ENCODE measurements around the gene ETFDH.
"Not testable (repeated sequence)": the region's sequence is repeated elsewhere in the genome, so short reads cannot be mapped to it uniquely, and the experiment has no call there.

Gene ETFDH

DNA sequence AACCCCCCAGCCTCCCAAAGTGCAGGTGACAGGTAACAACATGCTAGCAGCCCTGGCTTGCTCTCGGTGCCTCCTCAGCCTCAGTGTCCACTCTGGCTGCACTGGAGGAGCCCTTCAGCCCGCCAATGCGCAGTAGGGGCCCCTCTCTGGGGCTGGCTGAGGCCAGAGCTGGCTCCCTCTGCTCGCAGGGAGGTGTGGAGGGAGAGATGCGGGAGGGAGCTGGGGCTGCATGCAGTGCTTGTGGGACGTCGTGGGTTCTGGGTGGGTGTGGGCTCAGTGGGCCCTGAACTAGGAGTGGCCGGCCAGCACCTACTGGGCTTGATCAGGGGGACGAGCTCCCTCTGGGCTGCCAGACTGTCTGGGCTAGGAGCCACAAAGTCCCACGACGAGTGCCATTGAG is 14.8 kb upstream of the ETFDH start:
- no peak for TF ChIP-seq GABPA (IDR thresholded peaks at IDR 0.05; ENCODE audit: low read depth)
- TF ChIP-seq POLR2AphosphoS5 (IDR thresholded peaks at IDR 0.05; ENCODE audit: low read depth): no peak
- TF ChIP-seq SPI1 (IDR thresholded peaks at IDR 0.05; ENCODE audit: borderline replicate concordance, low read depth): no peak
- TF ChIP-seq, protein P1, sequence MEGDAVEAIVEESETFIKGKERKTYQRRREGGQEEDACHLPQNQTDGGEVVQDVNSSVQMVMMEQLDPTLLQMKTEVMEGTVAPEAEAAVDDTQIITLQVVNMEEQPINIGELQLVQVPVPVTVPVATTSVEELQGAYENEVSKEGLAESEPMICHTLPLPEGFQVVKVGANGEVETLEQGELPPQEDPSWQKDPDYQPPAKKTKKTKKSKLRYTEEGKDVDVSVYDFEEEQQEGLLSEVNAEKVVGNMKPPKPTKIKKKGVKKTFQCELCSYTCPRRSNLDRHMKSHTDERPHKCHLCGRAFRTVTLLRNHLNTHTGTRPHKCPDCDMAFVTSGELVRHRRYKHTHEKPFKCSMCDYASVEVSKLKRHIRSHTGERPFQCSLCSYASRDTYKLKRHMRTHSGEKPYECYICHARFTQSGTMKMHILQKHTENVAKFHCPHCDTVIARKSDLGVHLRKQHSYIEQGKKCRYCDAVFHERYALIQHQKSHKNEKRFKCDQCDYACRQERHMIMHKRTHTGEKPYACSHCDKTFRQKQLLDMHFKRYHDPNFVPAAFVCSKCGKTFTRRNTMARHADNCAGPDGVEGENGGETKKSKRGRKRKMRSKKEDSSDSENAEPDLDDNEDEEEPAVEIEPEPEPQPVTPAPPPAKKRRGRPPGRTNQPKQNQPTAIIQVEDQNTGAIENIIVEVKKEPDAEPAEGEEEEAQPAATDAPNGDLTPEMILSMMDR (IDR thresholded peaks at IDR 0.05; ENCODE audit: insufficient read depth, low read length): no peak
- TF ChIP-seq, protein P2, sequence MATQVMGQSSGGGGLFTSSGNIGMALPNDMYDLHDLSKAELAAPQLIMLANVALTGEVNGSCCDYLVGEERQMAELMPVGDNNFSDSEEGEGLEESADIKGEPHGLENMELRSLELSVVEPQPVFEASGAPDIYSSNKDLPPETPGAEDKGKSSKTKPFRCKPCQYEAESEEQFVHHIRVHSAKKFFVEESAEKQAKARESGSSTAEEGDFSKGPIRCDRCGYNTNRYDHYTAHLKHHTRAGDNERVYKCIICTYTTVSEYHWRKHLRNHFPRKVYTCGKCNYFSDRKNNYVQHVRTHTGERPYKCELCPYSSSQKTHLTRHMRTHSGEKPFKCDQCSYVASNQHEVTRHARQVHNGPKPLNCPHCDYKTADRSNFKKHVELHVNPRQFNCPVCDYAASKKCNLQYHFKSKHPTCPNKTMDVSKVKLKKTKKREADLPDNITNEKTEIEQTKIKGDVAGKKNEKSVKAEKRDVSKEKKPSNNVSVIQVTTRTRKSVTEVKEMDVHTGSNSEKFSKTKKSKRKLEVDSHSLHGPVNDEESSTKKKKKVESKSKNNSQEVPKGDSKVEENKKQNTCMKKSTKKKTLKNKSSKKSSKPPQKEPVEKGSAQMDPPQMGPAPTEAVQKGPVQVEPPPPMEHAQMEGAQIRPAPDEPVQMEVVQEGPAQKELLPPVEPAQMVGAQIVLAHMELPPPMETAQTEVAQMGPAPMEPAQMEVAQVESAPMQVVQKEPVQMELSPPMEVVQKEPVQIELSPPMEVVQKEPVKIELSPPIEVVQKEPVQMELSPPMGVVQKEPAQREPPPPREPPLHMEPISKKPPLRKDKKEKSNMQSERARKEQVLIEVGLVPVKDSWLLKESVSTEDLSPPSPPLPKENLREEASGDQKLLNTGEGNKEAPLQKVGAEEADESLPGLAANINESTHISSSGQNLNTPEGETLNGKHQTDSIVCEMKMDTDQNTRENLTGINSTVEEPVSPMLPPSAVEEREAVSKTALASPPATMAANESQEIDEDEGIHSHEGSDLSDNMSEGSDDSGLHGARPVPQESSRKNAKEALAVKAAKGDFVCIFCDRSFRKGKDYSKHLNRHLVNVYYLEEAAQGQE (IDR thresholded peaks at IDR 0.05; ENCODE audit: insufficient replicate concordance, low read depth): no peak
- Histone ChIP-seq H3K27ac (replicated peaks) (no peak overlapping the region), H3K4me3 (replicated peaks; ENCODE audit: insufficient read depth, low read length) (no peak overlapping the region), H3K27me3 (ENCODE audit: insufficient read depth, poor library complexity, severe bottlenecking) (no peaks in the 10 kb centered on the region)
- DNase-seq (ENCODE audit: low read depth in 1 of 2, low spot score in 1 of 2): no peak

DNA sequence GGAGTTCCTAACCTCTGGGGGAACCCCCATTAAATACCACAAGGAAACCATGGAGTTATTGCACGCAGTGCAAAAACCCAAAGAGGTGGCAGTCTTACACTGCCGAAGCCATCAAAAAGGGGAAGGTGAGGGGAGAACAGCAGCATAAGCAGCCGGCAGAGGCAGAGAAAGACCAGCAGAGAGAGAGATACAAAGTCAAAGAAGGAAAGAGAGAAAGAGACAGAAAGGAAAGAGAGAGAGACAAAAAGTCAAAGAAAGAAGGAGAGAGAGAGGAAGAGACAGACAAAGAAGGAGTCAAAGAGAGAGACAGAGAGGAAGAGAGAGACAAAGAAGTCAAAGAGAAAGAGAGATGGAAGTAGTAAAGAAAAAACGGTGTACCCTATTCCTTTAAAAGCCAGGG is 8.8 kb upstream of the ETFDH start:
- peak in 1 of 2 experiments; percentile 82 for DNase-seq (ENCODE audit: low read depth in 1 of 2, low spot score in 1 of 2)
- peak overlapping the region; percentile 91 for H3K27ac ChIP-seq (replicated peaks)
- TF ChIP-seq SPI1 (IDR thresholded peaks at IDR 0.05; ENCODE audit: borderline replicate concordance, low read depth): peak; percentile 45; the same call in 1 of the 2 replicates
- not testable (repeated sequence) for H3K27me3 ChIP-seq (ENCODE audit: insufficient read depth, poor library complexity, severe bottlenecking); H3K4me3 ChIP-seq (replicated peaks; ENCODE audit: insufficient read depth, low read length)

DNA sequence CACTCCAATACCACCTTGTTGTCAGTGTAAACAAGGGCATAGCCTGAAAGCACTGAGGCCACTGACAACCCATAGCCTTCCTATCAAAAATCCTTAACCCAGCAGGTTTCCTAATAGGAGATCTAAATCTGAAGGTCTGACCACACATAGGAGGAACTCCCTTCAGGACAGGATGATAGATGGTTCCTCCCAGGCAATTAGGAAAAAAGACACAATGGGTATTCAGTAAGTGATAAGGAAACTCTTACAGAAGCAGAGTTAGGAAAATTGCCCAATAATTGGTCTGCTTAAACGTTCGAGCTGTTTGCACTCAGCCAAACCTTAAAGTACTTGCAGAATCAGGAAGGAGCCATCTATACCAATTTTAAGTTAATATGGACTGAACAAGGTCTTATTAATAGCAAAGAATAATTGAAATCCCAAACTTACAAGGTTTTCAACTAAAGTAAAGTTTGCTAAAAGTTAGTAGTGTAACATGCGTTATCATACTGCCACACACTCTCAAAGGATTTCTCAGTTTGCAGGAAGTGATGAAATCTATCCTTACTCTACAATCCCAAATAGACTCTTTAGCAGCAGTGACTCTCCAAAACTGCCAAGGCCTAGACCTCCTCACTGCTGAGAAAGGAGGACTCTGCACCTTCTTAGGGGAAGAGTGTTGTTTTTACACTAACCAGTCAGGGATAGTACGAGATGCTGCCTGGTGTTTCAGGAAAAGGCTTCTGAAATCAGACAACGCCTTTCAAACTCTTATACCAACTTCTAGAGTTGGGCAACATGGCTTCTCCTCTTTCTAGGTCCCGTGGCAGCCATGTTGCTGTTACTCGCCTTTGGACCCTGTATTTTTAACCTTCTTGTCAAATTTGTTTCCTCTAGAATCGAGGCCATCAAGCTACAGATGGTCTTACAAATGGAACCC is 8.1 kb upstream of the ETFDH start:
- not testable (repeated sequence) for H3K4me3 ChIP-seq (replicated peaks; ENCODE audit: insufficient read depth, low read length); H3K27me3 ChIP-seq (ENCODE audit: insufficient read depth, poor library complexity, severe bottlenecking)
- DNase-seq (ENCODE audit: low read depth in 1 of 2, low spot score in 1 of 2): peak; percentile 70 to 80
- TF ChIP-seq SPI1 (IDR thresholded peaks at IDR 0.05; ENCODE audit: borderline replicate concordance, low read depth): peak; percentile 57; the same call in 1 of the 2 replicates
- peak overlapping the region; percentile 91 for H3K27ac ChIP-seq (replicated peaks)

DNA sequence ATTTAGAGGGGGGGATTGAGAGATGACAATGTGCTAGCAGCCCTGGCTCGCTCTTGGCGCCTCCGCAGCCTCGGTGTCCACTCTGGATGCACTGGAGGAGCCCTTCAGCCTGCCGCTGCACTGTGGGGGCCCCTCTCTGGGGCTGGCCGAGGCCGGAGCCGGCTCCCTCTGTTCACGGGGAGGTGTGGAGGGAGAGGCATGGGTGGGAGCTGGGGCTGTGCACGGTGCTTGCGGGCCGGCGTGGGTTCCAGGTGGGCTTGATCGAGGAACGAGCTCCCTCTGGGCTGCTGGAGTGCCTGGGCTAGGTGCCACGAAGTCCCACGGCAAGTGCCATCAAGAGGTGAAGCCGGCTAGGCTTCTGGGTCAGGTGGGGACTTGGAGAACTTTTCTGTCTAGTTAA is 7.3 kb upstream of the ETFDH start:
- TF ChIP-seq, protein P2 (IDR thresholded peaks at IDR 0.05; ENCODE audit: insufficient replicate concordance, low read depth): no peak
- TF ChIP-seq POLR2AphosphoS5 (IDR thresholded peaks at IDR 0.05; ENCODE audit: low read depth): 0 out of 2 replicates have a peak, but pooled peaks have one; percentile 17
- peak overlapping the region; percentile 91 for H3K27ac ChIP-seq (replicated peaks)
- H3K27me3 ChIP-seq (ENCODE audit: insufficient read depth, poor library complexity, severe bottlenecking): no peaks in the 10 kb centered on the region
- no peak overlapping the region for H3K4me3 ChIP-seq (replicated peaks; ENCODE audit: insufficient read depth, low read length)
- DNase-seq (ENCODE audit: low read depth in 1 of 2, low spot score in 1 of 2): no peak

DNA sequence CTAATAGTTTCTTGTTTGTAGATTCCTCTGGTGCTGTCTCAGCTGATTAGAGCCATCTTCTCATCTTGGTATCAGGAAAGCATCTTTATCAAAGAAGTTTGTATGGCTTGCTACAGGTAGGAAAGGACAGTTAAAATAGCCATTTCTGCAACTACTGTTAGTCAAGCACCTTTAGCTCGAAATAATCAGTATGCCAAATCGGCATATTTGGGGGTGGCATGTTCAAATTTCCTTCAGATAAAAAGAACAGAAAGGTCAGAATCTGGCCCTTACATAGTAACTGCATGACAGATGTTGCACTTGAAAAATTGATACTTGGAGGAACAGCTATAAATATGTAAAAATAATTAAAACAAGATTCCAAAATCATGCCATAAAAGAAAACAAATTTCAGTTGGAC is 5.2 kb upstream of the ETFDH start:
- no peak overlapping the region for H3K4me3 ChIP-seq (replicated peaks; ENCODE audit: insufficient read depth, low read length)

More for the DNA sequence above, 5.2 kb upstream of the ETFDH start:
- Histone ChIP-seq H3K27me3 (ENCODE audit: insufficient read depth, poor library complexity, severe bottlenecking) (no peaks in the 10 kb centered on the region), H3K27ac (replicated peaks) (no peak overlapping the region)
- no peak for DNase-seq (ENCODE audit: low read depth in 1 of 2, low spot score in 1 of 2)
- TF ChIP-seq POLR2AphosphoS5 (IDR thresholded peaks at IDR 0.05; ENCODE audit: low read depth): no peak
- TF ChIP-seq, protein P2 (IDR thresholded peaks at IDR 0.05; ENCODE audit: insufficient replicate concordance, low read depth): no peak
- no peak for TF ChIP-seq SPI1 (IDR thresholded peaks at IDR 0.05; ENCODE audit: borderline replicate concordance, low read depth)
- TF ChIP-seq, protein P1 (IDR thresholded peaks at IDR 0.05; ENCODE audit: insufficient read depth, low read length): no peak
- TF ChIP-seq GABPA (IDR thresholded peaks at IDR 0.05; ENCODE audit: low read depth): no peak
